Heart left ventricle (tissue), 13 donors: ENCODE data around the gene NWD2.

ENCODE experiments used
- POLR2A ChIP-seq, 2 donors: fragments of 450-650 bp; IDR thresholded peaks; one replicate each; pipeline ENCODE4 v1.6.1; 2017; ENCODE audit warnings: antibody characterized with exemption in 2 of 2, mild to moderate bottlenecking in 2 of 2, moderate library complexity in 2 of 2
- TF ChIP-seq, protein P1 (sequence below), 12 donors: fragments of 200-600 bp; sonication (generic) in 4 of 12; IDR thresholded peaks; one replicate each; pipeline versions ENCODE4 v1.5.0 to v1.8.0; 2018 to 2022; ENCODE audit warnings: antibody characterized with exemption in 12 of 12, mild to moderate bottlenecking in 5 of 12
- donor health status: ischemic (EF 13 %, LVEDD 7.1; RV severe dilation, severe dysfunction).
- donor health status: DM: no; HTN: yes; CAD: no.
- donor health status: DM: no; HTN: no; CAD: no.
- donor health status: ischemic (EF 25% LVEDD 6.9; RV normal size, moderate dysfunction).
- donor health status: ischemic (EF 25% LVEDD 5.7; RV mildly dilated, moderate dysfunction).
- donor health status: ischemic (EF 35%, LVEDD 5.7; RV mildly dilated, moderate dysfunction).
- donor health status: nonischemic (EF 11% LVEDD 7.7; RV severe dilation, severe dysfunction).
- donor health status: DM: yes; HTN: yes; CAD: no.
- donor health status: PGD.
- donor health status: ischemic (EF 29% LVEDD 5.4; RV normal size, mild dysfunction).
- donor health status: nonischemic (EF 23%, LVEDD 6.1; RV moderate dilation, normal function).

DNA sequence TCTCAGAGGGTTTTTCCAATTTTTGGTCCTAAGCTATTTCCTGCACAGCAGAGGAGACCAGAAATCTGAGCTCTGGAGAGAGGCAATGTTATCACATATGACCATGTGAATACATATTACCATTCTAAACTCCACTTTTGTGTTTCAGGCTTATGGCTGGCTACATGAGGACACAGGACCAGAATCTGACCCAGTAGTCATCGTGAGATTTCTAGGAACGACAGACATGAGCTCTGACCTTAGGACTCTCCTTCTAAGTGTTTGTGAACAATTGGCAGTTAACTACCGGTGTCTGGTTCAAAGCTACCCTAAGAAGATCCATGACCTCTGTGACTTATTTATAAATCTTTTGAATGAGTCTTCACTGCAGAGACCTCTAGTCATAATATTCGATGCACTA lies 198.6 kb downstream of the NWD2 start:
- TF ChIP-seq, protein P1, sequence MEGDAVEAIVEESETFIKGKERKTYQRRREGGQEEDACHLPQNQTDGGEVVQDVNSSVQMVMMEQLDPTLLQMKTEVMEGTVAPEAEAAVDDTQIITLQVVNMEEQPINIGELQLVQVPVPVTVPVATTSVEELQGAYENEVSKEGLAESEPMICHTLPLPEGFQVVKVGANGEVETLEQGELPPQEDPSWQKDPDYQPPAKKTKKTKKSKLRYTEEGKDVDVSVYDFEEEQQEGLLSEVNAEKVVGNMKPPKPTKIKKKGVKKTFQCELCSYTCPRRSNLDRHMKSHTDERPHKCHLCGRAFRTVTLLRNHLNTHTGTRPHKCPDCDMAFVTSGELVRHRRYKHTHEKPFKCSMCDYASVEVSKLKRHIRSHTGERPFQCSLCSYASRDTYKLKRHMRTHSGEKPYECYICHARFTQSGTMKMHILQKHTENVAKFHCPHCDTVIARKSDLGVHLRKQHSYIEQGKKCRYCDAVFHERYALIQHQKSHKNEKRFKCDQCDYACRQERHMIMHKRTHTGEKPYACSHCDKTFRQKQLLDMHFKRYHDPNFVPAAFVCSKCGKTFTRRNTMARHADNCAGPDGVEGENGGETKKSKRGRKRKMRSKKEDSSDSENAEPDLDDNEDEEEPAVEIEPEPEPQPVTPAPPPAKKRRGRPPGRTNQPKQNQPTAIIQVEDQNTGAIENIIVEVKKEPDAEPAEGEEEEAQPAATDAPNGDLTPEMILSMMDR (IDR thresholded peaks at IDR 0.05) = no peak
- TF ChIP-seq POLR2A (IDR thresholded peaks at IDR 0.05) = no peak
